DMS 273 treated with DMSO at 0.1 percent for 48 hours (cell line): ENCODE measurements around the gene GRIK3.

ENCODE experiments used
- DNase-seq: peaks from one replicate; lab custom pipeline; 2025; lab: John Stamatoyannopoulos, UW

The GRIK3 gene

DNA sequence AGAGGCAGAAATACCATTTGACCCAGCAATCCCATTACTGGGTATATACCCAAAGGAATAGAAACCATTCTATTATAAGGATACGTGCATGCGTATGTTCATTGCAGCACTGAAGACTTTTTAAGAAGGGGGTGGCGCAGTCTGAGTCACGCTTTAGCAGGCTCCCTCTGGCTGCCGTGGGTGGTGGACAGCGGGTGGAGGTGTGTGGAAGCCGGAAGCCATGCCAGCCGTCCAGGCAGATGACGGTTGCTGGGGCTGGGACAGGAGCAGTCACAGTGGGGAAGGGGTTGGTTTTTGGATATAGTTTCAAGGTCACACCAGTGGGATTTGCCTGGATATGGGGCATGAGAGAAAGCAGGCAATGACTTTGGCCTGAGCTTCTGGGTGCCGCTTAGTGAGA lies 270.5 kb downstream of the GRIK3 start:
- DNase-seq: no peak

DNA sequence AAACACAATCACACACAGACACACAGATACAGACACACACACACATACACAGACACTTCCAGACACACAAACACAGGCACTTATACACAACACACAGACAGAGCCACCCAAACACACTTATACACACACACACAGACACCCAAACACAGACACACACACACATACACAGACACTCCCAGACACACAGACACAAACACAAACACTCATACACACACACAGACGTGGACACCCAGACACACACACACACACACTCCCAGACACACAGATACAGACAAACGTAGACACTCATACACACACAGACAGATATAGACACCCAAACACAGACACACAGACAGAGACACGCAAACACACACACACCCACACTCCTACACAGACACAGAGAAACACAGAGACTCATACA lies 272.1 kb downstream of the GRIK3 start:
- no peak for DNase-seq

DNA sequence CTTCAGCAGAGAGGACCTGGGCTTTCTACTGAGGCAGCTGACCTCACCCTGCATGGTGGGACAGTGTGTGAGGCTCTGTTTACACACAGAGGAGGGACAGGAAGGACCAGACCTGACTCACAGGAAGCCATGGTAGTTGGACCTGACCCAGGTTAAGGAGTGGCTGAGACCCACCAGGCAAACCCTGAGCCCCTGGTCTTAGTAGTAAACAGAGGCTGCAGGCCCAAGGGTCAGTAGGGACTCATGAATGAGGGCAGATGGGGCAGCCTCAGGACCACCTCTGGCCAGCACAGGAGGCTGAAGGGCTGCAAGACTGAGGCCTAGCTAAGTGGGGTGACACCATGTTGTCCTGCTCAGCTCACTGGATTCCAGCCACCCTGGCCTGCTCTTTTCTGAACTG lies 273.2 kb downstream of the GRIK3 start:
- DNase-seq: no peak

GRCh38 chr1:36760081-36760480 lies 274.2 kb downstream of the GRIK3 start:
- DNase-seq: no peak

- no peak for DNase-seq
Measured at GRCh38 chr1:36759355-36759754, 275.0 kb downstream of the GRIK3 start.

GRCh38 chr1:36755303-36756230 lies 278.7 kb downstream of the GRIK3 start:
- DNase-seq: peak; percentile 49

GRCh38 chr1:36754366-36754765 lies 279.9 kb downstream of the GRIK3 start:
- no peak for DNase-seq

GRCh38 chr1:36753451-36753850 lies 280.9 kb downstream of the GRIK3 start:
- DNase-seq: no peak

- DNase-seq: no peak
Measured at GRCh38 chr1:36752891-36753361, 281.4 kb downstream of the GRIK3 start.

GRCh38 chr1:36752431-36752830 lies 281.9 kb downstream of the GRIK3 start:
- no peak for DNase-seq

DNA sequence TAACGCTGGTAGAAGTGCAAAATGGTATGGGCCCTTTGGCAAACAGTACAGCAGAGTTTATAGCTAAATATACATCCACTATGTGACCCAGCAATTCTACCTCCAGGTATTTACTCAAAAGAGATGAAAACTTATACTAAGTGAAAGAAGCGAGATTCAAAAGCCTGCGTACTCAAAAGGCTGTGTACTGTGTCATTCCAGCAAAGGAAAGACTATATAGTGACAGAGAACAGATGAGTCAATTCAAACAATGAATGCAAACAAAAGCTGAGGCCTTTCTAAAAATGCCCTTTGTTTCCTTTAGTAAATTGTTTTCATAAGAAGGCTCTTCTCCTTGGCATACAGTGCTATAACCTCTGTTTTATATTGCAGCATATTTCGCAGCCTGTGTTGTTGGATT lies 282.8 kb downstream of the GRIK3 start:
- no peak for DNase-seq

GRCh38 chr1:36748466-36748865 lies 285.8 kb downstream of the GRIK3 start:
- no peak for DNase-seq
